ENCODE results near the gene SNRK. TPM values are rescaled to one million over a fixed set of nuclear protein-coding genes. Genes with fewer than 3 reads are reported as not detected.

SNRK gene, protein sequence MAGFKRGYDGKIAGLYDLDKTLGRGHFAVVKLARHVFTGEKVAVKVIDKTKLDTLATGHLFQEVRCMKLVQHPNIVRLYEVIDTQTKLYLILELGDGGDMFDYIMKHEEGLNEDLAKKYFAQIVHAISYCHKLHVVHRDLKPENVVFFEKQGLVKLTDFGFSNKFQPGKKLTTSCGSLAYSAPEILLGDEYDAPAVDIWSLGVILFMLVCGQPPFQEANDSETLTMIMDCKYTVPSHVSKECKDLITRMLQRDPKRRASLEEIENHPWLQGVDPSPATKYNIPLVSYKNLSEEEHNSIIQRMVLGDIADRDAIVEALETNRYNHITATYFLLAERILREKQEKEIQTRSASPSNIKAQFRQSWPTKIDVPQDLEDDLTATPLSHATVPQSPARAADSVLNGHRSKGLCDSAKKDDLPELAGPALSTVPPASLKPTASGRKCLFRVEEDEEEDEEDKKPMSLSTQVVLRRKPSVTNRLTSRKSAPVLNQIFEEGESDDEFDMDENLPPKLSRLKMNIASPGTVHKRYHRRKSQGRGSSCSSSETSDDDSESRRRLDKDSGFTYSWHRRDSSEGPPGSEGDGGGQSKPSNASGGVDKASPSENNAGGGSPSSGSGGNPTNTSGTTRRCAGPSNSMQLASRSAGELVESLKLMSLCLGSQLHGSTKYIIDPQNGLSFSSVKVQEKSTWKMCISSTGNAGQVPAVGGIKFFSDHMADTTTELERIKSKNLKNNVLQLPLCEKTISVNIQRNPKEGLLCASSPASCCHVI
- total RNA-seq (100 to 1,000 TPM in 4 of 7 donors, 10 to 100 TPM in 3; 83.7 to 121 (median 106) TPM), polyA plus RNA-seq (10 to 100 TPM; 12.0 to 17.9 (median 12.8) TPM)
- long read RNA-seq, donor 1, full-length matches to known transcripts: 19 of 19 reads
- long read RNA-seq, donor 1, partial matches to known transcripts: 0 of 19 reads
- long read RNA-seq, donor 1, other reads (novel, unspliced or antisense): 0 of 19 reads
- long read RNA-seq, donor 2, full-length matches to known transcripts: 11 of 11 reads
- long read RNA-seq, donor 2, partial matches to known transcripts: 0 of 11 reads
- long read RNA-seq, donor 2, other reads (novel, unspliced or antisense): 0 of 11 reads

DNA sequence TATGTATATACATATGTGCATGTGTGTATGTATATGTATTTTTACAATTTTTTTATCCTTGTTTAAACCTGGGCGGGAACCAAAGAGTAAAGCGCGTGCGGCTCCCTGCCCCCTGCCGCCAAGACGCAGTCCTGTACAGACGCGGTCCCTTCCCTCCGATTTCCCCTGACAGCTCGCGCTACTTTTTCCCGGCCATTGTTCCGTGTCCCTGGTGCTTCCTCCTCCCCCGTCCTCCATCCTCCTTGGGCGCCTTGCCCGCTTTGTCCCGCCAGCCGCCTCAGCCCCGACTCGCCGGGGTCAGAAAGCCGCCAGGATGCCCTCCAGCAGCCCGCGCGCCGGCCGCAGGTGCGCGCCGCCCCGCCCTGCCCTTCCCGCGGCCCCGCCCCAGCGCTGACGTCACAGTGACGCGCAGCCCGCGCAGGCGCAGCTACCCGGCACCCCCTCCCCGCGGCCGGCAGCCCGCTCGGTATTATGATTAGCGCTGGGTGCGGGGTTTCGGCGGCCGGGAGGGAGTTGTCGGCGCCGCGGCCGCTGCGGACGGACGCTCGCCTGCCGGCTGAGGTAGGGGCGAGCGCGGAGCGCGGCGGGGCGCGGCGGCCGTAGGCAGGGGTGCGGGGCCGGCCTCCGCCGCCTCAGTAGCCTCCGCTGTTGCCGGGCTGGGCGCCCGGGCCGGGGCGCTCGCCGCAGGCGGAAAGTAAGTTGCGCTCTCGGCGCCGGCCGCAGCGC lies at the start of gene SNRK:
Gene SNRK (plus strand): TSS at position 426 of the 726 bp plus-strand sequence. CDS start 16,664 bp downstream, outside the sequence.
- Histone ChIP-seq H3K9me3 (no peaks in the 10 kb centered on the region), H3K4me1 (peaks cover 30 to 59% (median 45%) of the 10 kb centered on the region in 6 donors), H3K27ac (peak within 1 kb of the TSS; percentile 87 to 99 (median 94)), H3K4me3 (peak within 1 kb of the TSS; percentile 36 to 80 (median 60)), H3K36me3 (peaks cover 0 to 13% (median 0%) of the 10 kb centered on the region in 6 donors), H3K27me3 (replicated peaks in 1 of 7) (no peaks in the 10 kb centered on the region)
- TF ChIP-seq POLR2A (IDR thresholded peaks at IDR 0.05) (peak in 2 of 3 donors; percentile 53 to 94), POLR2AphosphoS5 (IDR thresholded peaks at IDR 0.05) (peak; percentile 95 to 97 (median 97))
- TF ChIP-seq, protein P1, sequence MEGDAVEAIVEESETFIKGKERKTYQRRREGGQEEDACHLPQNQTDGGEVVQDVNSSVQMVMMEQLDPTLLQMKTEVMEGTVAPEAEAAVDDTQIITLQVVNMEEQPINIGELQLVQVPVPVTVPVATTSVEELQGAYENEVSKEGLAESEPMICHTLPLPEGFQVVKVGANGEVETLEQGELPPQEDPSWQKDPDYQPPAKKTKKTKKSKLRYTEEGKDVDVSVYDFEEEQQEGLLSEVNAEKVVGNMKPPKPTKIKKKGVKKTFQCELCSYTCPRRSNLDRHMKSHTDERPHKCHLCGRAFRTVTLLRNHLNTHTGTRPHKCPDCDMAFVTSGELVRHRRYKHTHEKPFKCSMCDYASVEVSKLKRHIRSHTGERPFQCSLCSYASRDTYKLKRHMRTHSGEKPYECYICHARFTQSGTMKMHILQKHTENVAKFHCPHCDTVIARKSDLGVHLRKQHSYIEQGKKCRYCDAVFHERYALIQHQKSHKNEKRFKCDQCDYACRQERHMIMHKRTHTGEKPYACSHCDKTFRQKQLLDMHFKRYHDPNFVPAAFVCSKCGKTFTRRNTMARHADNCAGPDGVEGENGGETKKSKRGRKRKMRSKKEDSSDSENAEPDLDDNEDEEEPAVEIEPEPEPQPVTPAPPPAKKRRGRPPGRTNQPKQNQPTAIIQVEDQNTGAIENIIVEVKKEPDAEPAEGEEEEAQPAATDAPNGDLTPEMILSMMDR (IDR thresholded peaks at IDR 0.05 in 8 of 11, conservative IDR thresholded peaks at IDR 0.05 in 3 of 11): peak in 10 of 11 experiments; percentile 19 to 67 (median 51)
- WGBS, 5 donors: 0 to 1% (median 0%) methylated on average over 27 to 91 of the region's 91 CpGs
- peak; percentile 97 for DNase-seq
- intact Hi-C loops (cut with DNase I; ENCODE audit: low total_unique reads): no loop called here

DNA sequence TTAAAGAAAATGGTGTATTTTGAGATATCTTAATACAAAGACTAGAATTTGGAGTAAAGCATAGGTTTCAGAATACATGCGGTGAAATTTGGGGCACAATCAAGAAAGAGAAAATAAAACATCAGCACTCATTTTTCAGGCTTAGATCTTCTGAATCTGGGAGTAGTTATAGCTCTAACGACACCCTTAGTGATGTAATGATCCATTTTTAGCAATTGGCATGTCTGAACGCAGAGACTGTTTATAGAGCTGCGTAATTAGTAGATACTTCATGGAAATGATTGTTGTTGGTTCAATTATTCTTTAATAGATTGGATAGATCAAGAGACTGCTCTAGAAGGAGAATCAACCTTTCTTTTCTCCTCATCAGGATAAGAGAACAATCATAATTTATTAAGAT lies 47.5 kb upstream of the SNRK start:
- DNase-seq: no peak
- intact Hi-C loops (cut with DNase I; ENCODE audit: low total_unique reads): no loop called here

DNA sequence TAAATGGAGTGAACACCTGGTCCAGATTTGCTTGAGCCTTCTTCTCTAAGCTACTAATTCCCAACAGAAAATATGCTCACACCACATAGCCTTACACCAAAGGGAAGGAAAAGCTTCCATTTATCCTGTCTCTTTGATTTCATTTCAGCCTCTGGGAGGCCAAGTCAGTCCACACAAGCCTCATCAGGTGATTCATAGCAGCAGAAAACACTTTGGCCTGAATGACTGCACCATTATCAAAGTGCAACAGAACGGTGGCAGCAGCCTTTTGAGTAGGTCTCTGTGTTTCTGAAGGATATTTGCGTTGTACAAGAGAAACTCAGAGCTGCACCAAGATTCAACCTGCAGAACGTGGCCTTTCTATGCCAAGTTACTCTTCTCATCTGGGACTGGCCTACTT lies 46.6 kb upstream of the SNRK start:
- H3K9me3 ChIP-seq: peaks cover 0 to 11% (median 7%) of the 10 kb centered on the region in 8 donors

More for the DNA sequence above, 47.5 kb upstream of the SNRK start:
- Histone ChIP-seq H3K4me3 (no peak overlapping the region), H3K4me1 (peaks cover 0 to 7% (median 2%) of the 10 kb centered on the region in 6 donors), H3K27me3 (replicated peaks in 1 of 7) (no peaks in the 10 kb centered on the region), H3K9me3 (peaks cover 0 to 11% (median 7%) of the 10 kb centered on the region in 8 donors), H3K36me3 (no peaks in the 10 kb centered on the region), H3K27ac (no peak overlapping the region)
- TF ChIP-seq, protein P1 (IDR thresholded peaks at IDR 0.05 in 8 of 11, conservative IDR thresholded peaks at IDR 0.05 in 3 of 11): no peak
- TF ChIP-seq POLR2AphosphoS5 (IDR thresholded peaks at IDR 0.05) (no peak), POLR2A (IDR thresholded peaks at IDR 0.05) (no peak)
- WGBS, 5 donors: 62 to 75% (median 65%) methylated on average over 4 of the region's 4 CpGs

More for the DNA sequence above, 46.6 kb upstream of the SNRK start:
- Histone ChIP-seq H3K27ac (no peak overlapping the region), H3K36me3 (no peaks in the 10 kb centered on the region), H3K4me3 (no peak overlapping the region), H3K4me1 (peaks cover 0 to 16% (median 11%) of the 10 kb centered on the region in 6 donors), H3K27me3 (replicated peaks in 1 of 7) (no peaks in the 10 kb centered on the region)
- intact Hi-C loops (cut with DNase I; ENCODE audit: low total_unique reads): no loop called here
- TF ChIP-seq, protein P1 (IDR thresholded peaks at IDR 0.05 in 8 of 11, conservative IDR thresholded peaks at IDR 0.05 in 3 of 11): no peak
- TF ChIP-seq POLR2AphosphoS5 (IDR thresholded peaks at IDR 0.05): no peak
- no peak for TF ChIP-seq POLR2A (IDR thresholded peaks at IDR 0.05)
- DNase-seq: no peak
- WGBS, 5 donors: 87 to 98% (median 92%) methylated on average over 3 of the region's 3 CpGs
